Ishikawa (cell line): ENCODE results near the gene GRIP2.

Experiments
- CEBPB ChIP-seq: IDR thresholded peaks from 2 replicates; pipeline ENCODE4 v1.6.1; 2012
- CREB1 ChIP-seq: IDR thresholded peaks from 2 replicates; pipeline ENCODE4 v1.6.1; 2012; ENCODE audit warnings: low read depth
- EGR1 ChIP-seq: IDR thresholded peaks from 2 replicates; pipeline ENCODE4 v1.6.1; 2012
- EP300 ChIP-seq: IDR thresholded peaks from 2 replicates; pipeline ENCODE4 v1.6.1; 2012; ENCODE audit warnings: borderline replicate concordance
- FOXM1 ChIP-seq: IDR thresholded peaks from 2 replicates; pipeline ENCODE4 v1.6.1; 2012; ENCODE audit warnings: low read depth, borderline replicate concordance
- NFIC ChIP-seq: IDR thresholded peaks from 2 replicates; pipeline ENCODE4 v1.6.1; 2012
- RAD21 ChIP-seq: IDR thresholded peaks from 2 replicates; pipeline ENCODE4 v1.6.1; 2012; ENCODE audit warnings: low read depth
- TAF1 ChIP-seq: IDR thresholded peaks from 2 replicates; pipeline ENCODE4 v1.6.1; 2012; ENCODE audit warnings: low read depth, mild to moderate bottlenecking
- TCF12 ChIP-seq: IDR thresholded peaks from 2 replicates; pipeline ENCODE4 v1.6.1; 2012; ENCODE audit warnings: low read depth
- TEAD4 ChIP-seq: IDR thresholded peaks from 2 replicates; pipeline ENCODE4 v1.6.1; 2012
- YY1 ChIP-seq: IDR thresholded peaks from 2 replicates; pipeline ENCODE4 v1.6.1; 2012; ENCODE audit warnings: low read depth
- ZBTB7A ChIP-seq: IDR thresholded peaks from 2 replicates; pipeline ENCODE4 v1.6.1; 2012; ENCODE audit warnings: low read depth
- TF ChIP-seq, protein P1 (sequence below): IDR thresholded peaks from 2 replicates; pipeline ENCODE4 v1.6.1; 2012
- TF ChIP-seq, protein P2 (sequence below): IDR thresholded peaks from 2 replicates; pipeline ENCODE4 v1.6.1; 2012
- TF ChIP-seq, protein P3 (sequence below): IDR thresholded peaks from 2 replicates; pipeline ENCODE4 v1.6.1; 2012; ENCODE audit warnings: low read depth, mild to moderate bottlenecking

The GRIP2 gene

DNA sequence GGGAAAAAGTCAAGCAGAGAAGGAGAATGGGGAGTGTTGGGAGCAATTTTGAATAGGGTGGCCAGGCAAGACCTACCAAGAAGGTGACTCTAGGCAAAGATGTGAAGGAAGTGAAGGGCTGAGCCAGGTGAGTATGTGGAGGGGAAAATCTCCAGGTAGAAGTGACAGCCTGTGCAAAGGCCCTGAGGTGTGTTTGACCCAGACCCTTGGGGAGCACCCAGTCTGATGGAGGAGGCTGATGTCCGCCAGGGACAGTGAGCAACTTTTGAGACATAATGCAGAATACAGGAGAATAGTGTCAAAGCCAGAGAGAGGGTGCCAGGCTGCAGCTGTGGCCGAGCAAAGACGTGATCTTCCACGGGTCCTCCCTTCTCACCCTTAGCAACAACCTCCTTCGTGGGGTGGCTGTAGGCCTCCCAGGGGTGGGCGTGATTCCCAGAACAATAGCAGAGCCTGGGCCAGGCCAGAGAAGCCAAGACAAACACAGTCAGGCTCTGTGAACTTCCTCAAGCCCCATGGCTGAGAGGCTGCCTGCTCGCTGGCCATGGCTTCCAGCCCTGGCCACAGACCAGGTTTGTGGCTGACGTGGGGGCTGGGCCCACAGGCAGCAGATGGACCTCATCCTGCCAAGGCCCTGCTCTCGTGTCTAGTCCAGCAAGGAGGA lies 79.7 kb downstream of the GRIP2 start:
- no peak for TF ChIP-seq YY1
- TF ChIP-seq NFIC: peak; percentile 98
- TF ChIP-seq RAD21: no peak
- TF ChIP-seq, protein P1, sequence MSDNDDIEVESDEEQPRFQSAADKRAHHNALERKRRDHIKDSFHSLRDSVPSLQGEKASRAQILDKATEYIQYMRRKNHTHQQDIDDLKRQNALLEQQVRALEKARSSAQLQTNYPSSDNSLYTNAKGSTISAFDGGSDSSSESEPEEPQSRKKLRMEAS: peak; percentile 33
- TF ChIP-seq EP300: peak; percentile 83
- 0 out of 2 replicates have a peak, but pooled peaks have one; percentile 26 for TF ChIP-seq EGR1
- peak; percentile 89 for TF ChIP-seq TCF12
- TF ChIP-seq TEAD4: peak; percentile 74
- TF ChIP-seq FOXM1: peak; percentile 54; the same call in 1 of the 2 replicates

DNA sequence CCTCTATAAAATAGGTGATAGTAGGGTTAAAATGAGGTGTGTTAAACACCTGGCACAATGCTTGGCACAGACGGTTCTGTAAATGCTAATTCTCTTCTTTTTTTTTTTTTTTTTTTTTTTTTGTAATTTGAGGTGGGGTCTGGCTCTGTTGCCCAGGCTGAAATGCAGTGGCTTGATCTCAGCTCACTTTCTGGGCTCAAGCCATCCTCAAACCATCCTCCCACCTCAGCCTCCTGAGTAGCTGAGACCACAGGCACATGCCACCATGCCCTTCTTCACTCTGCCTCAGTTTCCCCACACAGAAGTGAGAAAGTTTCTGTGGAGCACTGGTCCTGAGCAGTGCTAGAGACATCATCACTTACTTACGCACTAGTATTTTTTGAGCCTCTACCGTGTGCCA lies 80.4 kb downstream of the GRIP2 start:
- TF ChIP-seq TCF12: no peak
- TF ChIP-seq FOXM1: no peak

DNA sequence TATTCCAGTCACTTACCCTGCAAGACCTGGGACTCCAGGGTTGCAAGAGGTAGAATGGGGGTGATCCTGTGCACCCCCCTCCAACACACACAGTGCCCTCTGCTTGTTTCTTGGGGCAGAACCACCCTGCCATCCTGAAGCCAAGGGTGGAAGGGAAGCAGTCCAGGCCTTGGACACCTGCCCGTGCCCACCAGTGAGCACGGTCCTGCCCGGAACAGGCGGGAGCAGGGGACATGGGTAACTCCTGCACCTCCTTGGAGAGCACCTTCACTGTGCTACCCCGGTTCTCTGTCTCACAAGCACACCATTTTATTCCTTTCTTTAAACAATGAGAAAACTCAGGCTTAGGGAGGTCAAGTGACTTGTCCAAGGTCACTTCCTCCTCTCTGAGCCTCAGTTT lies 80.8 kb downstream of the GRIP2 start:
- TF ChIP-seq, protein P2, sequence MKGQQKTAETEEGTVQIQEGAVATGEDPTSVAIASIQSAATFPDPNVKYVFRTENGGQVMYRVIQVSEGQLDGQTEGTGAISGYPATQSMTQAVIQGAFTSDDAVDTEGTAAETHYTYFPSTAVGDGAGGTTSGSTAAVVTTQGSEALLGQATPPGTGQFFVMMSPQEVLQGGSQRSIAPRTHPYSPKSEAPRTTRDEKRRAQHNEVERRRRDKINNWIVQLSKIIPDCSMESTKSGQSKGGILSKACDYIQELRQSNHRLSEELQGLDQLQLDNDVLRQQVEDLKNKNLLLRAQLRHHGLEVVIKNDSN: no peak
- TF ChIP-seq EGR1 (no peak), ZBTB7A (no peak), FOXM1 (no peak), YY1 (no peak)

- TF ChIP-seq CEBPB: no peak
- no peak for TF ChIP-seq EGR1
- TF ChIP-seq, protein P2: no peak
- no peak for TF ChIP-seq TCF12
- TF ChIP-seq TAF1: no peak
- no peak for TF ChIP-seq ZBTB7A
- TF ChIP-seq RAD21: no peak
- no peak for TF ChIP-seq EP300
- no peak for TF ChIP-seq CREB1
- TF ChIP-seq, protein P1: no peak
- no peak for TF ChIP-seq NFIC
- no peak for TF ChIP-seq YY1
- no peak for TF ChIP-seq FOXM1
- no peak for TF ChIP-seq TEAD4
- TF ChIP-seq, protein P3, sequence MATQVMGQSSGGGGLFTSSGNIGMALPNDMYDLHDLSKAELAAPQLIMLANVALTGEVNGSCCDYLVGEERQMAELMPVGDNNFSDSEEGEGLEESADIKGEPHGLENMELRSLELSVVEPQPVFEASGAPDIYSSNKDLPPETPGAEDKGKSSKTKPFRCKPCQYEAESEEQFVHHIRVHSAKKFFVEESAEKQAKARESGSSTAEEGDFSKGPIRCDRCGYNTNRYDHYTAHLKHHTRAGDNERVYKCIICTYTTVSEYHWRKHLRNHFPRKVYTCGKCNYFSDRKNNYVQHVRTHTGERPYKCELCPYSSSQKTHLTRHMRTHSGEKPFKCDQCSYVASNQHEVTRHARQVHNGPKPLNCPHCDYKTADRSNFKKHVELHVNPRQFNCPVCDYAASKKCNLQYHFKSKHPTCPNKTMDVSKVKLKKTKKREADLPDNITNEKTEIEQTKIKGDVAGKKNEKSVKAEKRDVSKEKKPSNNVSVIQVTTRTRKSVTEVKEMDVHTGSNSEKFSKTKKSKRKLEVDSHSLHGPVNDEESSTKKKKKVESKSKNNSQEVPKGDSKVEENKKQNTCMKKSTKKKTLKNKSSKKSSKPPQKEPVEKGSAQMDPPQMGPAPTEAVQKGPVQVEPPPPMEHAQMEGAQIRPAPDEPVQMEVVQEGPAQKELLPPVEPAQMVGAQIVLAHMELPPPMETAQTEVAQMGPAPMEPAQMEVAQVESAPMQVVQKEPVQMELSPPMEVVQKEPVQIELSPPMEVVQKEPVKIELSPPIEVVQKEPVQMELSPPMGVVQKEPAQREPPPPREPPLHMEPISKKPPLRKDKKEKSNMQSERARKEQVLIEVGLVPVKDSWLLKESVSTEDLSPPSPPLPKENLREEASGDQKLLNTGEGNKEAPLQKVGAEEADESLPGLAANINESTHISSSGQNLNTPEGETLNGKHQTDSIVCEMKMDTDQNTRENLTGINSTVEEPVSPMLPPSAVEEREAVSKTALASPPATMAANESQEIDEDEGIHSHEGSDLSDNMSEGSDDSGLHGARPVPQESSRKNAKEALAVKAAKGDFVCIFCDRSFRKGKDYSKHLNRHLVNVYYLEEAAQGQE: no peak
These were observed 81.5 kb downstream of the GRIP2 start for GRCh38 chr3:14458434-14459275.

GRCh38 chr3:14457999-14458398 lies 82.1 kb downstream of the GRIP2 start:
- TF ChIP-seq TEAD4 (no peak), CEBPB (no peak), TCF12 (no peak), RAD21 (no peak), YY1 (no peak), TAF1 (no peak), EP300 (no peak), NFIC (no peak), FOXM1 (no peak), CREB1 (no peak), EGR1 (no peak), ZBTB7A (no peak)
- TF ChIP-seq, protein P2: no peak
- TF ChIP-seq, protein P1: no peak
- TF ChIP-seq, protein P3: no peak
